ENCODE measurements around the gene SEC61A1. TPM values are rescaled to one million over a fixed set of nuclear protein-coding genes. Genes with fewer than 3 reads are reported as not detected.

Gene SEC61A1
- total RNA-seq (100 to 1,000 TPM; 162 to 181 TPM), total RNA-seq (219 to 231 reads per million in 2 donors)

DNA sequence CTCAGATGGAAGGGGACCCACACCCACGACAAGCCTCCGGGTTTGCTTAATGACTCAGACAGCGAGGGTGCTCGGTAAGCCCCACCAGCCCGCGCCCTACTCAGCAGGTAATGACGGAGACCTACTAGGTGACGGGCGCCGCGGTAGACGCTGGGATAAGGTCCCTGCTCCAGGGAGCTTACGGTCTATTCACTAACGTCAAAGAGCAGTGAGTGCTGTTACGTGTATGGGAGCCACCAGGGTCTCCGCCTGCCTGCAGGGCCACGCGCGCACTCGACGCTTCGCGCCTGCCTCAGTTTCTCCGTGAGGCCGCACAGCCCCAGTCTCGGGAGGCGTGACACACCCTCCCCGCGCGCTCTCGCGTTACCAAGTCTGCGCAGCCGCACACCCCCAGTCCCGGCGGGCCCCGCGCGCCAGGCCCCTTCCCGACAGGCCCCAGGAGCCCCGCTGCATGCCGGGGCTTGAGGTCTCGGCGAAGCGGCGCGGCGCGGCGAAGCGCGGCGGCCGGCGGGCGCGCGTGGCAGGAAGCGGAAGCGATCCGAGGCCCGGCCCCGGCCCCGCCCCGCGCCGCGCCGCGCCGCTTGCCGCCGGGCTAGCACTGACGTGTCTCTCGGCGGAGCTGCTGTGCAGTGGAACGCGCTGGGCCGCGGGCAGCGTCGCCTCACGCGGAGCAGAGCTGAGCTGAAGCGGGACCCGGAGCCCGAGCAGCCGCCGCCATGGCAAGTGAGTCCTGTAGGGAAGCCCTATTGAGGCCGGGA lies at the start of gene SEC61A1:
TSS of gene SEC61A1 (plus strand) at position 601 of the 758 bp plus-strand sequence. CDS start at position 717, 116 bp downstream.
- H3K9me3 ChIP-seq (ENCODE audit: control insufficient read depth, low read length, poor library complexity, severe bottlenecking): no peaks in the 10 kb centered on the region
- peaks cover 40% of the 10 kb centered on the region for H3K4me1 Mint-ChIP-seq
- peak; percentile 94 to 97 (median 94) for DNase-seq
- H3K27ac Mint-ChIP-seq: peak within 1 kb of the TSS; percentile 98
- peak within 1 kb of the TSS; percentile 97 for H3K4me3 Mint-ChIP-seq
- peak; percentile 96 for ATAC-seq
- peaks cover 1% of the 10 kb centered on the region for H3K27me3 Mint-ChIP-seq
- H3K36me3 Mint-ChIP-seq (ENCODE audit: low read depth): peaks cover 8% of the 10 kb centered on the region

DNA sequence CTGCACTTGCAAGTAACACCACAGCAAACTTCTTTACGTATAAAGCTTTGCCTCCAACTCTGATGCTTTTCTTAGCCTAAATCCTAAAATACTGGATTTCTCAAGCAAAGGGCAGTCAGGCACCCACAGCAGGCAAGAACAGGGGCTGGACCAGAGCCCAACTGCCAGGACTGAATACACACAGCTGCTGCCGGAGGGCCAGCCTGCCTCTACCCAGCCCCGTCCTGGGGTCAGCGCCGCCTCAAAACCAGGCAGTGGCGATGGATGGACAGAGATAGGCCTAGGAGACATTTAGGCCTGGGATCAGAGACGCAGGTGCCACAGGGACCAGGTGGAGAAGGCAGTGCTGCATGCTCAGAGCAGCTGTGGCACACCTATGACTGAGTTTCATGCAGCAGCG lies 47.6 kb upstream of the SEC61A1 start:
- H3K27ac Mint-ChIP-seq: no peak overlapping the region
- no peak for ATAC-seq
- no peak overlapping the region for H3K4me3 Mint-ChIP-seq
- H3K36me3 Mint-ChIP-seq (ENCODE audit: low read depth): no peaks in the 10 kb centered on the region
- H3K4me1 Mint-ChIP-seq: no peaks in the 10 kb centered on the region
- no peaks in the 10 kb centered on the region for H3K9me3 ChIP-seq (ENCODE audit: control insufficient read depth, low read length, poor library complexity, severe bottlenecking)
- DNase-seq: no peak
- peaks cover 23% of the 10 kb centered on the region for H3K27me3 Mint-ChIP-seq

DNA sequence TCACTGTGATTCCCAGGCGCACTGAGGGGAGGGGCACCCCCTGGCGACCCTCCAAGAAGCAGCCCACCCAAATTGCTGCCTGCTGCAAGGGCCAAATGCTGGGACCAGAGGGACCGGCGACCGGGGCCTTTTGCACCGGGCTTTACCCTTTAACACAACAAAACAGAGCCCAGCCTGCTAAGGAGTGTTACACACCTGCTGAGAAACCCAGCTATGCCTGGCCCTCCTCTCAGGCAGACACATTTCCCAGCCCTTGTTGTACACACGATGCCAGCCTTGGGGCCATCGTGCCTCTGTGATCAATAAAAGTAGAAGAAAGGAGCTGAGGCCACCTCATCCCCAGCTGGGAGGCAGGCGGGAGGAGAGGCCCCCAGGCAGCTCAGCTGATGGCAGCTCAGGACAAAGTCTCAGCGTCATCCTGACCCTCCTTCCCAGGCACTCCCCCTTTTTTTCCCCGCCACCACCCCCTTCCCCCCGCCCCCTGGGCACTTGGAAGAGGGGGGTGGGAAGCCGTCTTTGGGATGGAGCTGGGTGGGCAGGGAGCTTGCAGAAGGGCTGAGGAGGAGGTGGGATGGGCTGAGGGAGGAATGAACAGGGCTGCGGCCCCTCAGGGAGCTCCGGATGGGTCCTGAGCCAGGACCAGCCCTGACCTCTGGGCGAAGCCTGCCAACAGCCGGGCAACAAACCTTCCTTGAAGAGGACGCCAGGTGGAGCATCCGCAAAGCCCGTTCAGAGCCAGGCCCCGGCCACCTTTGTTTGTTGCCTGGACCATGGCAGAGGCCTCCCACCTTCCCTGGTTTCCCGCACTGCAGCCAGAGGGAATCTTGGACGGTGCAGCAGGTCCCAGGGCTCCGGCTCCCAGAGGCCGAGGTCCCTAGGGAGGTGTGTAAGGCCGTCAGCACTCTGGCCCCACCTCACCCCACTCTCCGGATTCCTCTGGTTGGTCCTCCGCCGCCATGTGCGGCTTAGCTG lies 45.9 kb upstream of the SEC61A1 start:
- H3K9me3 ChIP-seq (ENCODE audit: control insufficient read depth, low read length, poor library complexity, severe bottlenecking): no peaks in the 10 kb centered on the region
- Mint-ChIP-seq H3K36me3 (ENCODE audit: low read depth) (peaks cover 3% of the 10 kb centered on the region), H3K27ac (no peak overlapping the region), H3K4me1 (peaks cover 2% of the 10 kb centered on the region), H3K27me3 (peaks cover 35% of the 10 kb centered on the region), H3K4me3 (no peak overlapping the region)
- DNase-seq: no peak
- ATAC-seq: no peak

DNA sequence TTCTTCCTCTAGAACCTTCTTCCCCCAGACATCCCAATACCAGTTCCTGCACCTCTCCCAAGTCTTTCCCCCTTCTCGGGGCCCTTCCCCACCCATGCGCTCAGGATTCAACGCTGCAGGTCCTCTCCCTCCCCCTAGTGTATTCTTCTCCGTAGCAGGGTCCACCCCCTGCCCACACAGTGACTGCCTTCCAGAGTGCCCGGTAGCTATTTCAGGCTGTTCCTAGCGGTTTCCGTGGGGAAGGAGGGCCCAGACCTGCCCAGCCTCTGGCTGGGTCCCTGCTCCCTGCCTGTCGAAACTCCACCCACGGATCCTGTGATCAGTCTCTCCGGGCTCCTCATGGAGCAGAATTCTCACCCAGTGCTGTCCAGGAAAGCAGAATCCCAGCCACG lies 45.2 kb upstream of the SEC61A1 start:
- no peaks in the 10 kb centered on the region for H3K9me3 ChIP-seq (ENCODE audit: control insufficient read depth, low read length, poor library complexity, severe bottlenecking)
- Mint-ChIP-seq H3K36me3 (ENCODE audit: low read depth) (peaks cover 3% of the 10 kb centered on the region), H3K27me3 (peaks cover 34% of the 10 kb centered on the region), H3K4me3 (no peak overlapping the region), H3K27ac (no peak overlapping the region), H3K4me1 (peaks cover 4% of the 10 kb centered on the region)
- no peak for DNase-seq
- no peak for ATAC-seq

DNA sequence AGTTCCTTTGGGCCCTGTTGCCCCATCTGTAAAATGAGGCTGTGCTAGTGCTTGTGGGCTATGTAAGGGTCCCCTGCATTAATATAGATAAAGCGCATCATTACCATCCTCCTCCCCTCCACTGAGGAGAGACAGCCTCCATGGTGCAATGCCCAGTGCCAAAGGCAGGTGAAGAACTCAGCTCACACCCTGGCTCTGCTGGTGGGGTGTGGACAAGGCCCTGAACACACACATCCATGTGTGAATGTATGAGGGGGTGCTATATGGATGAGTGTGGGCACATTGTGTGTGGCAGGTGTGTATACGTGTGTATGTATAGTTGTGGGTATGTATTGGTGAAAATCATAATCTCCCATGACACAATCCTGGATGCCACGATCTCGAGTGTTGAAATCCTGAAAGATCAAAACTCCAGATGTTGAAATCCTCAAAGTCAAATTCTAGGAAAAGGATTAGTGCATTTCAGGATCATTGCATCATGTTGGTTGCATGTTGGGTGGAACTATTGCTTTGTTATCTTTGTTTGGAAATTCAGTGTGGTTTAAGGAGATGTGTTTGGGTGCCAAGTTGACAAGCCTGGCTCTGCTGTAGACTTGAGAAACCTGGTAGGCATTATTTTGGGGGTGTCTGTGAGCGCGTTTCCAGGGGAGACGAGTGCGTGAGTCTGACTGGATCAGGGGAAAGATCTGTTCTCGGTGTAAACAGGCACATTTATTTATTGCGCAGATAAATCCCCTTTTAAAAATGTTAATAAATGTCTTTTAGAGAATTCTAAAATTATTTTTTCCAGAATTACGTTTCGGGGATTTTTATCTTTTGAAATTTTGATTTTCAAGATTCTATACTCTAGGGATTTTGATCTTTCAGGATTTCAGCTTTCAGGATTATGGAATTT lies 42.0 kb upstream of the SEC61A1 start:
- ATAC-seq (no peak), DNase-seq (no peak)
- Mint-ChIP-seq H3K36me3 (ENCODE audit: low read depth) (peaks cover 3% of the 10 kb centered on the region), H3K4me3 (no peak overlapping the region), H3K27ac (peak overlapping the region; percentile 34), H3K4me1 (peaks cover 4% of the 10 kb centered on the region), H3K27me3 (peaks cover 37% of the 10 kb centered on the region)
- no peaks in the 10 kb centered on the region for H3K9me3 ChIP-seq (ENCODE audit: control insufficient read depth, low read length, poor library complexity, severe bottlenecking)

DNA sequence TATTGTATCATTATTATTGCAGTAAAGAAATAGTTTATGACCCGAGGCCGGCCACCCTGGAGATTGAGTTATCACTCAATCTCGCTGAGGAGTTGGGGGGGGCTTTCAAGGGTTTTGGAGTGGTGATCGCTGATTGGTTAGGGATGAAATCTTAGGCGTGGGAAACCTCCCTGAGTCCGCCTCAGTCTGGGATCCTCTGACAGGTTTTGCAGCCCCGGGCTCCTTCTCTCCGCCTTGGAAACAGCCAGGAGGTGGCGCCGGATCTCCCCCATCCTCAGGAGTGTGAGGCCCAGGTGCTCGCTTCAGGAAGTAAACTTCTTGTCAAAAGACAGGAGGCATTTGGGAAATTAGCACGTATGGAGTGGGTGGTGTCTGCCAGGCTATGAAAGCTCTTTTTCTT lies 41.1 kb upstream of the SEC61A1 start:
- Mint-ChIP-seq H3K4me1 (peaks cover 4% of the 10 kb centered on the region), H3K36me3 (ENCODE audit: low read depth) (peaks cover 3% of the 10 kb centered on the region), H3K27ac (no peak overlapping the region), H3K27me3 (peaks cover 33% of the 10 kb centered on the region), H3K4me3 (no peak overlapping the region)
- DNase-seq (no peak), ATAC-seq (no peak)
- no peaks in the 10 kb centered on the region for H3K9me3 ChIP-seq (ENCODE audit: control insufficient read depth, low read length, poor library complexity, severe bottlenecking)

DNA sequence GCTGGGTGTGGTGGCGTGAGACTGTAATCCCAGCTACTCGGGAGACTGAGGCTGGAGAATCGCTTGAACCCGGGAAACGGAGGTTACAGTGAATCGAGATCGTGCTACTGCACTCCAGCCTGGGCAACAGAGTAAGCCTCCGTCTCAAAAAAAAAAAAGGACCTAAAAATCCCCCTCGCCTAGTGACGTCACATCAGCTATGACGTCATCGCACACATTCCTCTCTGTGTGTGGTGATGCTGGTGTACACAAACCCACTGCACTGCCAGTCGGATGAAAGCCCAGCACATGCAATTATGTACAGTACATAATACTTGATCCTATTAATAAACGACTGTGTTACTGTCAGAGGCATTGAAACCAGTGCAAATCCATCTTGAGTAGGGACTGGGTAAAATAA lies 40.2 kb upstream of the SEC61A1 start:
- Mint-ChIP-seq H3K36me3 (ENCODE audit: low read depth) (peaks cover 3% of the 10 kb centered on the region), H3K27ac (no peak overlapping the region), H3K4me1 (peaks cover 4% of the 10 kb centered on the region), H3K27me3 (peaks cover 33% of the 10 kb centered on the region), H3K4me3 (no peak overlapping the region)
- ATAC-seq (no peak), DNase-seq (no peak)
- no peaks in the 10 kb centered on the region for H3K9me3 ChIP-seq (ENCODE audit: control insufficient read depth, low read length, poor library complexity, severe bottlenecking)

DNA sequence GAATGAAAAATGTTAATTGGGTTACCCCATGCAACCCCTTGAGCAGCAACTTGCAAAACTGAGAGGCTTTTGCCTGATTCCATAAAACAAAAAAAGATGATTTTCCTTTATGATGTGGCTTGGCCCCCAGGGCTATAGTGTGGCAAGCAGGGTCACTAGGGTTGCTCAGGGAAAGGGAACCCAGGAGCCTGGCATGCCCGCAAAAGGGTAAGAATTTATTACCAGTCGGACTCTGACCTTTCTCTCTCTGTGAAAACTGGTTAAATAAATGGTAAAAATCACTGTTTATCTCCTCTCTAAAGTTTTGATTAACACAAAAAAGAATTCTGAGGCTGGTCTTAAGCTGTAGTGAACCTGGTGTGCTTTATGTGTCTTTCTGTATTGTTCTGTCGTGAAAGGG lies 37.7 kb upstream of the SEC61A1 start:
- Mint-ChIP-seq H3K27me3 (peaks cover 31% of the 10 kb centered on the region), H3K36me3 (ENCODE audit: low read depth) (peaks cover 3% of the 10 kb centered on the region), H3K4me3 (no peak overlapping the region), H3K4me1 (peaks cover 4% of the 10 kb centered on the region), H3K27ac (no peak overlapping the region)
- DNase-seq (no peak), ATAC-seq (no peak)
- no peaks in the 10 kb centered on the region for H3K9me3 ChIP-seq (ENCODE audit: control insufficient read depth, low read length, poor library complexity, severe bottlenecking)

DNA sequence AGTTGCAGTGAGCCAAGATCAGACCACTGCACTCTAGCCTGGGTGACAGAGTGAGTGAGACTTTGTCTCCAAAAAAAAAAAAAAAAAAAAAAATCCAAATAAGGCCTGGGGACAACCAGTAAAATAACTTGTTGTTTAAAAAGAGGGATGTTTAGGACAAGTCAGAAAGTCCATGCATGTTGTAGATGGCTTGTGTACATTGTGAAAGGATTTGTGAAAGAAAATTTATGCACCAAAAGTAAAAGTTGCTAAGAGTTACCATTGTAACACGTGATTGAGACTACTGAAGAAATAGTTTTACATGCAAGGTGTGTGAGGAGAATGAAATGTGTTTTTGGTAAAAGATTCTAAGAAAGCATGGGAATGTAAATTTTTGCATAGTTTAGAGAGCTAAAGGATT lies 35.7 kb upstream of the SEC61A1 start:
- ATAC-seq (no peak), DNase-seq (no peak)
- Mint-ChIP-seq H3K27me3 (peaks cover 17% of the 10 kb centered on the region), H3K36me3 (ENCODE audit: low read depth) (no peaks in the 10 kb centered on the region), H3K4me3 (no peak overlapping the region), H3K4me1 (peaks cover 1% of the 10 kb centered on the region), H3K27ac (no peak overlapping the region)
- H3K9me3 ChIP-seq (ENCODE audit: control insufficient read depth, low read length, poor library complexity, severe bottlenecking): no peaks in the 10 kb centered on the region

DNA sequence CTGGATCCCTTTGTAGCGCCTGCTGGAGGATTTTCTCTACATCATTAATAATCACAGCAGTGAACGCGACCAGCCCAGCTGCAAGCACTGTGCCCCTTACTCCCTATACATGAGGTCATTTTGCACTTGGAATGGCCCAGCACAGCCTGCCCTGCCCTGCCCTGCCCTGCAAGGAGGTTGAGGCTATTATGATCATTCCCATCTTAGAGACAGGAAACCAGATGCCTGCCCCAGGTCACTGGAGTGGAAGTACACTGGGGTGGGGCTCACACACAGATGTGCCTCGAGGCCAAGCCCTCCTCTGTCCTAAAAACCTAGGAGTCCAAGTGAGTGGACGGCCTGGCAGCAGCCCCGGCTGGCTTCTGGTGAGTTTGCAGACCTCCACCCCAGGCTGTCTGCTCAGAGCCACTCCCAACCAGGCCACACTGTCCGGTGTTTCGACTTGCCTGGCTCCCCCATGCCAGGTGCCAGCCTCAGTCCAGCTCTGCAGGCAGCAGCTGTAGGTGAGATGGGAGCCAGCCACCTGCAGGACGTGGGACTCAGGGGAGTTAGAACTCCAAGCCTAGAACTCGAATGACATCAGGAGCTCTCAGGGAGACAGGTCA lies 30.4 kb upstream of the SEC61A1 start:
- H3K9me3 ChIP-seq (ENCODE audit: control insufficient read depth, low read length, poor library complexity, severe bottlenecking): no peaks in the 10 kb centered on the region
- Mint-ChIP-seq H3K4me3 (no peak overlapping the region), H3K4me1 (no peaks in the 10 kb centered on the region), H3K36me3 (ENCODE audit: low read depth) (peaks cover 3% of the 10 kb centered on the region), H3K27ac (no peak overlapping the region), H3K27me3 (peaks cover 33% of the 10 kb centered on the region)
- ATAC-seq (no peak), DNase-seq (no peak)

DNA sequence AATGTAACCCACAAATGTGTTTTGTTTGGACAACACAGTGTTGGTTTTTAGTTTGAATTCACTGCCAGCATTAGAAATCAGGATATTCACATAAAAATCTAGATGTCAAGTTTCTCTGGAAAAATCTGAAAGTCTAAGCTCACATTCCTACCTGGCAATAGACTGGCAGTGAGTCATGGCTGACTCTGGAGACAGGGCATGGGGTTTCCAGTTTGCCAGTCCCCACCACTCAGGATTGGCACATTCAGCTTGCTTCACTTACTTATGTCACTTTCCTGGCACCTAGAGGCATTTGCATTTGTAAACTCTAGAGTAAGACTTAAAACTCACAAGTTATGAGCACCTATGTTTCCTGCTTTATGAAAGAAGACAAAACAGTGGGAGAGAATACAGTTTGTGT lies 19.1 kb upstream of the SEC61A1 start:
- peaks cover 14% of the 10 kb centered on the region for H3K27me3 Mint-ChIP-seq
- no peaks in the 10 kb centered on the region for H3K36me3 Mint-ChIP-seq (ENCODE audit: low read depth)
- DNase-seq: no peak
- H3K9me3 ChIP-seq (ENCODE audit: control insufficient read depth, low read length, poor library complexity, severe bottlenecking): no peaks in the 10 kb centered on the region
- H3K4me1 Mint-ChIP-seq: no peaks in the 10 kb centered on the region
- no peak overlapping the region for H3K27ac Mint-ChIP-seq
- H3K4me3 Mint-ChIP-seq: no peak overlapping the region
- no peak for ATAC-seq

DNA sequence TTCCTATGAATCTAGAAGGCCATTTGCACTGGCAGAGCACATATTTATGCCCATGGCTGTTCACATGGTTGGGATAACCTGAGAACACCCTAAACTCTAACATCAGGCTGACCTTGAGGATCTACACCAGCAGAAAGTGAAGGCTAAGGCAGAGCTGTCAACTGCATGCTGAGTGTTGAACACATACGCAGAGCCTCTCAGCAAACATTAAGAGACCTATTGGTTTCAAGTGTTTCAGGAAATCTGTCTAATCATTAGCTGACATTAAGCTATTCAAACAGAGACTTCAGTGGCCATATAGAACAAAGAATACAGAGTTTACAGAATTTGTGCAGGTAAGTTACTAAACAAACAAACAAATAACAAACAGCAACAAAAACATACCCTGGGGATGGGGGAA lies 16.1 kb upstream of the SEC61A1 start:
- H3K4me1 Mint-ChIP-seq: no peaks in the 10 kb centered on the region
- no peak overlapping the region for H3K4me3 Mint-ChIP-seq
- peaks cover 10% of the 10 kb centered on the region for H3K27me3 Mint-ChIP-seq
- no peak overlapping the region for H3K27ac Mint-ChIP-seq
- no peaks in the 10 kb centered on the region for H3K36me3 Mint-ChIP-seq (ENCODE audit: low read depth)
- no peaks in the 10 kb centered on the region for H3K9me3 ChIP-seq (ENCODE audit: control insufficient read depth, low read length, poor library complexity, severe bottlenecking)
- DNase-seq: no peak
- ATAC-seq: no peak
